Liver (tissue), 9 donors: Measurements from ENCODE around the gene CELSR2. TPM values are rescaled to one million over a fixed set of nuclear protein-coding genes. Genes with fewer than 3 reads are reported as not detected.
A peak's percentile ranks its signal among the peaks of the same experiment; 100 is the strongest.

ENCODE experiments used
- DNase-seq: peaks from one replicate; pipeline ENCODE4 v3.0.0-alpha.2; 2017; ENCODE audit warnings: low spot score
- H3K27ac ChIP-seq, 2 donors: one replicate each; pipeline ENCODE4 v1.7.0; 2013; ENCODE audit warnings: inconsistent platforms in 2 of 2, low read length in 2 of 2, control low read depth in 1 of 2, low read depth in 1 of 2, mild to moderate bottlenecking in 1 of 2
- H3K27me3 ChIP-seq, 4 donors: one replicate each; pipeline versions ENCODE4 v1.6.1 to v1.7.0; 2013; ENCODE audit warnings: low read length in 3 of 4, inconsistent platforms in 1 of 4, mild to moderate bottlenecking in 1 of 4, moderate library complexity in 1 of 4; ENCODE audit not compliant: control insufficient read depth in 4 of 4, insufficient read depth in 4 of 4
- H3K36me3 ChIP-seq, 4 donors: one replicate each; pipeline versions ENCODE4 v1.6.1 to v1.7.0; 2013; ENCODE audit warnings: low read length in 3 of 4, mild to moderate bottlenecking in 3 of 4, low read depth in 1 of 4, moderate library complexity in 1 of 4; ENCODE audit not compliant: control insufficient read depth in 4 of 4, insufficient read depth in 3 of 4
- H3K4me1 ChIP-seq, 4 donors: one replicate each; pipeline versions ENCODE4 v1.6.1 to v1.7.0; 2013; ENCODE audit warnings: low read length in 3 of 4, mild to moderate bottlenecking in 3 of 4, moderate library complexity in 1 of 4; ENCODE audit not compliant: control insufficient read depth in 4 of 4, insufficient read depth in 4 of 4
- H3K4me3 ChIP-seq, 3 donors: one replicate each; pipeline versions ENCODE4 v1.6.1 to v1.7.0; 2013; ENCODE audit warnings: low read length in 3 of 3, control low read depth in 1 of 3, low read depth in 1 of 3, mild to moderate bottlenecking in 1 of 3
- H3K9ac ChIP-seq, 2 donors: one replicate each; pipeline ENCODE4 v1.7.0; 2013; ENCODE audit warnings: low read length in 2 of 2, mild to moderate bottlenecking in 2 of 2, moderate library complexity in 2 of 2, control low read depth in 1 of 2, low read depth in 1 of 2
- H3K9me3 ChIP-seq, 4 donors: one replicate each; pipeline versions ENCODE4 v1.6.1 to v1.7.0; 2013; ENCODE audit warnings: low read length in 3 of 4; ENCODE audit not compliant: control insufficient read depth in 4 of 4
- EGR1 ChIP-seq, 2 donors: IDR thresholded peaks; 2 replicates each; pipeline ENCODE4 v1.6.1; 2016 to 2018; ENCODE audit warnings: antibody characterized with exemption in 2 of 2, low read depth in 2 of 2
- FOXA1 ChIP-seq: IDR thresholded peaks from 2 replicates; pipeline ENCODE4 v1.6.1; 2016; ENCODE audit warnings: antibody characterized with exemption
- HNF4A ChIP-seq, 2 donors: conservative IDR thresholded peaks; 2 replicates each; pipeline ENCODE4 v1.6.1; 2016; ENCODE audit warnings: antibody characterized with exemption in 2 of 2, mild to moderate bottlenecking in 2 of 2
- HNF4G ChIP-seq: IDR thresholded peaks from 2 replicates; pipeline ENCODE4 v1.6.1; 2016; ENCODE audit warnings: antibody characterized with exemption
- JUND ChIP-seq, 2 donors: IDR thresholded peaks; 2 replicates each; pipeline ENCODE4 v1.6.1; 2016; ENCODE audit warnings: antibody characterized with exemption in 2 of 2
- NR2F2 ChIP-seq: IDR thresholded peaks from 2 replicates; pipeline ENCODE4 v1.6.1; 2016; ENCODE audit warnings: antibody characterized with exemption
- RAD21 ChIP-seq, 2 donors: IDR thresholded peaks; 2 replicates each; pipeline ENCODE4 v1.6.1; 2016; ENCODE audit warnings: antibody characterized with exemption in 2 of 2, mild to moderate bottlenecking in 2 of 2
- RXRA ChIP-seq, 2 donors: IDR thresholded peaks; 2 replicates each; pipeline ENCODE4 v1.6.1; 2017 to 2018; ENCODE audit warnings: antibody characterized with exemption in 2 of 2, mild to moderate bottlenecking in 1 of 2
- SP1 ChIP-seq: IDR thresholded peaks from 2 replicates; pipeline ENCODE4 v1.6.1; 2018; ENCODE audit warnings: antibody characterized with exemption, mild to moderate bottlenecking
- TAF1 ChIP-seq: conservative IDR thresholded peaks from 2 replicates; pipeline ENCODE4 v1.6.1; 2016; ENCODE audit warnings: antibody characterized with exemption, mild to moderate bottlenecking
- YY1 ChIP-seq: IDR thresholded peaks from 2 replicates; pipeline ENCODE4 v1.6.1; 2016; ENCODE audit warnings: antibody characterized with exemption, mild to moderate bottlenecking
- WGBS: extraction: QIAGEN DNeasy Blood & Tissue Kit; methylation state at CpG from one replicate; pipeline ENCODE4 v1.1.7; 2013; 5-methylcytosine and 5-hydroxymethylcytosine counted together
- polyA plus RNA-seq, 2 donors: library from polyadenylated mRNA; stranded (reverse) in 1 of 2; unstranded in 1 of 2; fragments of 200-250 nt in 1 of 2; fragments of >200 nt in 1 of 2; fragmentation: Nextera tagmentation in 1 of 2; extraction: Ambion mirVana in 1 of 2; gene quantifications; one replicate each; pipeline versions ENCODE4 v1.2.1 to v1.2.3, GENCODE V29; 2013 to 2015
- total RNA-seq, 2 donors: library from RNA; depleted of rRNA; stranded (reverse); fragments of >200 nt; gene quantifications; one replicate each; pipeline ENCODE4 v1.2.3, GENCODE V29; 2014
- TF ChIP-seq, protein P1 (sequence below): IDR thresholded peaks from 2 replicates; pipeline ENCODE4 v1.6.1; 2016; ENCODE audit warnings: antibody characterized with exemption, mild to moderate bottlenecking
- TF ChIP-seq, protein P2 (sequence below): IDR thresholded peaks from 2 replicates; pipeline ENCODE4 v1.6.1; 2016; ENCODE audit warnings: antibody characterized with exemption
- TF ChIP-seq, protein P3 (sequence below): IDR thresholded peaks from 2 replicates; pipeline ENCODE4 v1.6.1; 2016; ENCODE audit warnings: antibody characterized with exemption
- TF ChIP-seq, protein P4 (sequence below): IDR thresholded peaks from 2 replicates; pipeline ENCODE4 v1.6.1; 2016; ENCODE audit warnings: antibody characterized with exemption
- donor health status: healthy.
- donor health status: healthy.
- donor health status: healthy.
- donor health status: healthy.
- donor health status: healthy.

The CELSR2 gene
- total and polyA plus RNA-seq, 4 donors, result 0.73 to 1.6 (median 1.2) TPM

DNA sequence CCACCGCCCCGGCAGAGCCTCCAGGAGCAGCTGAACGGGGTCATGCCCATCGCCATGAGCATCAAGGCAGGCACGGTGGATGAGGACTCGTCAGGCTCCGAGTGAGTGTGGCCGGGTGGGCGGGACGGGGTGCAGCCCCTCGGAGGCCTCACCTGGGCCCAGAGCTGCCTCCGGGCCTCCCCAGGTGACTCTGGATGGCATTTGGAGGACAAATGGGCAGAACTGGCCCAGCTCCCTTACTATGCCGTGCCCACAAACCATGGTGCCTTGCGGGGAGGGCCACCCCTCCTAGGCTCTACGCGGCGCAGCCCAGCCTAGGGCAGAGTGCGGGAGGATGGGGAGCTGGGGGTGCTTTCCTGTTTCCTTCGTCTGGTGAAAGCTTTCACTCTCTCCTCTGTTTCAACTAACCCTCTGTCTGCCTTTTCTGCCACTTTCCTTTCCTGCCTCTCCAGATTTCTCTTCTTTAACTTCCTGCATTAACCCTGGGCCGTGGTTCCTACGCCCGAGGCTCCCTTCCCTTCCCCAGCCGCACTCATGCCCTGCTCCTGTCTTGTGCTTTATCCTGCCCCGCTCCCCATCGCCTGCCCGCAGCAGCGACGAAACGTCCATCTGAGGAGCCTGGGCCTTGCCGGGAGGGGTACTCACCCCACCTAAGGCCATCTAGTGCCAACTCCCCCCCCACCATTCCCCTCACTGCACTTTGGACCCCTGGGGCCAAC, 24.4 kb downstream of the CELSR2 start:
- no peak for DNase-seq
- 86% methylated on average over 30 of the region's 30 CpGs for WGBS
- TF ChIP-seq TAF1 (no peak), JUND (IDR thresholded peaks at IDR 0.05) (no peak), SP1 (no peak), NR2F2 (no peak), HNF4A (conservative IDR thresholded peaks at IDR 0.05) (no peak), HNF4G (no peak), EGR1 (IDR thresholded peaks at IDR 0.05; ENCODE audit: low read depth in 2 of 2) (no peak), RAD21 (IDR thresholded peaks at IDR 0.05) (no peak)
- TF ChIP-seq, protein P1, sequence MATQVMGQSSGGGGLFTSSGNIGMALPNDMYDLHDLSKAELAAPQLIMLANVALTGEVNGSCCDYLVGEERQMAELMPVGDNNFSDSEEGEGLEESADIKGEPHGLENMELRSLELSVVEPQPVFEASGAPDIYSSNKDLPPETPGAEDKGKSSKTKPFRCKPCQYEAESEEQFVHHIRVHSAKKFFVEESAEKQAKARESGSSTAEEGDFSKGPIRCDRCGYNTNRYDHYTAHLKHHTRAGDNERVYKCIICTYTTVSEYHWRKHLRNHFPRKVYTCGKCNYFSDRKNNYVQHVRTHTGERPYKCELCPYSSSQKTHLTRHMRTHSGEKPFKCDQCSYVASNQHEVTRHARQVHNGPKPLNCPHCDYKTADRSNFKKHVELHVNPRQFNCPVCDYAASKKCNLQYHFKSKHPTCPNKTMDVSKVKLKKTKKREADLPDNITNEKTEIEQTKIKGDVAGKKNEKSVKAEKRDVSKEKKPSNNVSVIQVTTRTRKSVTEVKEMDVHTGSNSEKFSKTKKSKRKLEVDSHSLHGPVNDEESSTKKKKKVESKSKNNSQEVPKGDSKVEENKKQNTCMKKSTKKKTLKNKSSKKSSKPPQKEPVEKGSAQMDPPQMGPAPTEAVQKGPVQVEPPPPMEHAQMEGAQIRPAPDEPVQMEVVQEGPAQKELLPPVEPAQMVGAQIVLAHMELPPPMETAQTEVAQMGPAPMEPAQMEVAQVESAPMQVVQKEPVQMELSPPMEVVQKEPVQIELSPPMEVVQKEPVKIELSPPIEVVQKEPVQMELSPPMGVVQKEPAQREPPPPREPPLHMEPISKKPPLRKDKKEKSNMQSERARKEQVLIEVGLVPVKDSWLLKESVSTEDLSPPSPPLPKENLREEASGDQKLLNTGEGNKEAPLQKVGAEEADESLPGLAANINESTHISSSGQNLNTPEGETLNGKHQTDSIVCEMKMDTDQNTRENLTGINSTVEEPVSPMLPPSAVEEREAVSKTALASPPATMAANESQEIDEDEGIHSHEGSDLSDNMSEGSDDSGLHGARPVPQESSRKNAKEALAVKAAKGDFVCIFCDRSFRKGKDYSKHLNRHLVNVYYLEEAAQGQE, result no peak
- TF ChIP-seq, protein P2, sequence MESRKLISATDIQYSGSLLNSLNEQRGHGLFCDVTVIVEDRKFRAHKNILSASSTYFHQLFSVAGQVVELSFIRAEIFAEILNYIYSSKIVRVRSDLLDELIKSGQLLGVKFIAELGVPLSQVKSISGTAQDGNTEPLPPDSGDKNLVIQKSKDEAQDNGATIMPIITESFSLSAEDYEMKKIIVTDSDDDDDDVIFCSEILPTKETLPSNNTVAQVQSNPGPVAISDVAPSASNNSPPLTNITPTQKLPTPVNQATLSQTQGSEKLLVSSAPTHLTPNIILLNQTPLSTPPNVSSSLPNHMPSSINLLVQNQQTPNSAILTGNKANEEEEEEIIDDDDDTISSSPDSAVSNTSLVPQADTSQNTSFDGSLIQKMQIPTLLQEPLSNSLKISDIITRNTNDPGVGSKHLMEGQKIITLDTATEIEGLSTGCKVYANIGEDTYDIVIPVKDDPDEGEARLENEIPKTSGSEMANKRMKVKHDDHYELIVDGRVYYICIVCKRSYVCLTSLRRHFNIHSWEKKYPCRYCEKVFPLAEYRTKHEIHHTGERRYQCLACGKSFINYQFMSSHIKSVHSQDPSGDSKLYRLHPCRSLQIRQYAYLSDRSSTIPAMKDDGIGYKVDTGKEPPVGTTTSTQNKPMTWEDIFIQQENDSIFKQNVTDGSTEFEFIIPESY, result no peak
- TF ChIP-seq, protein P3, sequence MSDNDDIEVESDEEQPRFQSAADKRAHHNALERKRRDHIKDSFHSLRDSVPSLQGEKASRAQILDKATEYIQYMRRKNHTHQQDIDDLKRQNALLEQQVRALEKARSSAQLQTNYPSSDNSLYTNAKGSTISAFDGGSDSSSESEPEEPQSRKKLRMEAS, result no peak
- Histone ChIP-seq H3K4me3 (no peak overlapping the region), H3K9me3 (no peaks in the 10 kb centered on the region), H3K9ac (no peak overlapping the region), H3K4me1 (peaks cover 4 to 39% (median 28%) of the 10 kb centered on the region in 4 donors), H3K27ac (no peak overlapping the region), H3K36me3 (no peaks in the 10 kb centered on the region), H3K27me3 (no peaks in the 10 kb centered on the region)

DNA sequence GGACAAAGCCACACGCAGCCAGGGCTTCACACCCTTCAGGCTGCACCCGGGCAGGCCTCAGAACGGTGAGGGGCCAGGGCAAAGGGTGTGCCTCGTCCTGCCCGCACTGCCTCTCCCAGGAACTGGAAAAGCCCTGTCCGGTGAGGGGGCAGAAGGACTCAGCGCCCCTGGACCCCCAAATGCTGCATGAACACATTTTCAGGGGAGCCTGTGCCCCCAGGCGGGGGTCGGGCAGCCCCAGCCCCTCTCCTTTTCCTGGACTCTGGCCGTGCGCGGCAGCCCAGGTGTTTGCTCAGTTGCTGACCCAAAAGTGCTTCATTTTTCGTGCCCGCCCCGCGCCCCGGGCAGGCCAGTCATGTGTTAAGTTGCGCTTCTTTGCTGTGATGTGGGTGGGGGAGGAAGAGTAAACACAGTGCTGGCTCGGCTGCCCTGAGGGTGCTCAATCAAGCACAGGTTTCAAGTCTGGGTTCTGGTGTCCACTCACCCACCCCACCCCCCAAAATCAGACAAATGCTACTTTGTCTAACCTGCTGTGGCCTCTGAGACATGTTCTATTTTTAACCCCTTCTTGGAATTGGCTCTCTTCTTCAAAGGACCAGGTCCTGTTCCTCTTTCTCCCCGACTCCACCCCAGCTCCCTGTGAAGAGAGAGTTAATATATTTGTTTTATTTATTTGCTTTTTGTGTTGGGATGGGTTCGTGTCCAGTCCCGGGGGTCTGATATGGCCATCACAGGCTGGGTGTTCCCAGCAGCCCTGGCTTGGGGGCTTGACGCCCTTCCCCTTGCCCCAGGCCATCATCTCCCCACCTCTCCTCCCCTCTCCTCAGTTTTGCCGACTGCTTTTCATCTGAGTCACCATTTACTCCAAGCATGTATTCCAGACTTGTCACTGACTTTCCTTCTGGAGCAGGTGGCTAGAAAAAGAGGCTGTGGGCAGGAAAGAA, 25.5 kb downstream of the CELSR2 start:
- no peaks in the 10 kb centered on the region for H3K9me3 ChIP-seq
- H3K9ac ChIP-seq, result peak overlapping the region in 1 of 2 donors; percentile 2
- peaks cover 4 to 39% (median 28%) of the 10 kb centered on the region in 4 donors for H3K4me1 ChIP-seq
- H3K27me3 ChIP-seq, result no peaks in the 10 kb centered on the region
- DNase-seq, result peak; percentile 60
- peak overlapping the region; percentile 45 to 56 for H3K27ac ChIP-seq
- H3K36me3 ChIP-seq, result no peaks in the 10 kb centered on the region
- H3K4me3 ChIP-seq, result peak overlapping the region in 2 of 3 donors; percentile 9
- 24% methylated on average over 24 of the region's 24 CpGs for WGBS
- TF ChIP-seq YY1 (no peak), HNF4A (conservative IDR thresholded peaks at IDR 0.05) (peak; percentile 40 to 51), JUND (IDR thresholded peaks at IDR 0.05) (no peak), SP1 (peak; percentile 74), TAF1 (no peak), FOXA1 (peak; percentile 68), EGR1 (IDR thresholded peaks at IDR 0.05; ENCODE audit: low read depth in 2 of 2) (no peak), RAD21 (IDR thresholded peaks at IDR 0.05) (peak in 1 of 2 donors; percentile 24), HNF4G (no peak), RXRA (IDR thresholded peaks at IDR 0.05) (peak; percentile 24 to 32), NR2F2 (no peak)
- TF ChIP-seq, protein P3, result no peak
- TF ChIP-seq, protein P2, result no peak
- TF ChIP-seq, protein P4, sequence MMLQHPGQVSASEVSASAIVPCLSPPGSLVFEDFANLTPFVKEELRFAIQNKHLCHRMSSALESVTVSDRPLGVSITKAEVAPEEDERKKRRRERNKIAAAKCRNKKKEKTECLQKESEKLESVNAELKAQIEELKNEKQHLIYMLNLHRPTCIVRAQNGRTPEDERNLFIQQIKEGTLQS, result no peak
- TF ChIP-seq, protein P1, result no peak
